Loucy (cell line): ENCODE measurements around the gene DIRAS3.

ENCODE experiments used
- CTCF ChIP-seq: fragments of 200-600 bp; sonication (generic); conservative IDR thresholded peaks from 2 replicates; pipeline ENCODE4 v1.5.1; 2014; ENCODE audit warnings: mild to moderate bottlenecking, antibody characterized with exemption, low read length
- EZH2phosphoT487 ChIP-seq: fragments of 200-600 bp; IDR thresholded peaks from 2 replicates; pipeline ENCODE4 v1.6.1; 2018; ENCODE audit warnings: antibody characterized with exemption, mild to moderate bottlenecking, moderate library complexity, borderline replicate concordance

- no peak for TF ChIP-seq CTCF
- no peak for TF ChIP-seq EZH2phosphoT487
Measured at GRCh38 chr1:68000191-68000590, 50.2 kb downstream of the DIRAS3 start.
